Measurements from ENCODE around the gene GATA2. TPM values are rescaled to one million over a fixed set of nuclear protein-coding genes. Genes with fewer than 3 reads are reported as not detected.

GATA2 gene
- total RNA-seq, 1 experiment from 2014 or later: 18.6 TPM

DNA sequence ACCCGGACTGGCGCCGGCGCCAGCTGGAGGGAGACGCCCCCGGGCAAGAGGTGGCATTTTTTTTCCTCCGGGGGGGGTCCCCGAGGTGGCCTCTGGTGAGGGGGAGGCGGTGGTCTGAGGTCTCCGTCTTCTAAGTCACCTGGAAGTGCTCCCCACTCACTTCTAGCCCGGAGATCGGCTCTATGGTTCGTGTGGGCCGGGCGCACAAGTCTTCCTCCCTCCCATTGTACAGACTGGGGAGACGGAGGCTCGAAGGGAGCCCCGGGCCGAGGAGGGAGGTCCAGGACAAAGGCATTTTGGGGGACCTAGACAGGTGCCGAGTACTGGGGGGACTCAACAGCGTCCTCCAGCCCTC lies 4.4 kb downstream of the GATA2 start:
- Histone ChIP-seq H3K9ac (ENCODE audit: low read length) (peak overlapping the region; percentile 82), H3K36me3 (ENCODE audit: control insufficient read depth in 1 of 2, insufficient read depth in 2 of 2, low read length in 2 of 2) (peaks cover 0 to 10% of the 10 kb centered on the region in 2 experiments; a peak in 3 of 4 replicates), H3K9me2 (ENCODE audit: insufficient read depth) (no peaks in the 10 kb centered on the region), H3K27me3 (ENCODE audit: insufficient read depth, low read length) (no peaks in the 10 kb centered on the region), H3K4me1 (ENCODE audit: control insufficient read depth in 1 of 2, insufficient read depth in 2 of 2, low read length in 2 of 2) (peaks cover 7 to 27% of the 10 kb centered on the region in 2 experiments), H3K9me3 (ENCODE audit: control insufficient read depth in 1 of 2, insufficient read depth in 1 of 2, low read depth in 1 of 2, low read length in 2 of 2) (no peaks in the 10 kb centered on the region), H4K20me1 (ENCODE audit: insufficient read depth) (no peaks in the 10 kb centered on the region), H3K4me2 (ENCODE audit: low read length) (peak overlapping the region; percentile 100), H3K79me2 (ENCODE audit: insufficient read depth, low read length) (peaks cover 40% of the 10 kb centered on the region; the same call in 1 of the 2 replicates), H2AFZ (ENCODE audit: low read depth, low read length, poor library complexity, severe bottlenecking) (peak overlapping the region; percentile 80), H3K27ac (ENCODE audit: low read depth, low read length) (peak overlapping the region; percentile 82), H3K4me3 (replicated peaks in 1 of 2; ENCODE audit: low read depth in 1 of 2, low read length in 2 of 2) (peak overlapping the region; percentile 75 to 76)
- RAD21 ChIA-PET (ENCODE audit: low non-redundant PET in 1 of 2, low total read pairs in 2 of 2, uncharacterized antibody in 2 of 2, unreplicated experiment in 2 of 2): no interaction called here
- peak; percentile 23 for ATAC-seq
- CTCF ChIA-PET: interaction anchor here (1.3 kb wide), 1 partner anchor 15 kb away, joined by 3 read pairs; no protein-coding TSS in a partner anchor
- POLR2A ChIA-PET: no interaction called here
- DNase-seq (ENCODE audit: low read depth, low spot score): no peak
- intact Hi-C loops (cut with micrococcal nuclease): loop anchor here (5.0 kb wide), 1 partner anchor 71 kb away; no protein-coding TSS in a partner anchor
- BruUV-seq (replicated peaks): no TSS peak
- TF ChIP-seq ZFX (IDR thresholded peaks at IDR 0.05) (no peak), EZH2phosphoT487 (IDR thresholded peaks at IDR 0.05; ENCODE audit: borderline replicate concordance) (no peak), CBX3 (IDR thresholded peaks at IDR 0.05; ENCODE audit: low read depth) (no peak), EGR1 (IDR thresholded peaks at IDR 0.05; ENCODE audit: low read depth) (no peak)
- TF ChIP-seq, protein P1, sequence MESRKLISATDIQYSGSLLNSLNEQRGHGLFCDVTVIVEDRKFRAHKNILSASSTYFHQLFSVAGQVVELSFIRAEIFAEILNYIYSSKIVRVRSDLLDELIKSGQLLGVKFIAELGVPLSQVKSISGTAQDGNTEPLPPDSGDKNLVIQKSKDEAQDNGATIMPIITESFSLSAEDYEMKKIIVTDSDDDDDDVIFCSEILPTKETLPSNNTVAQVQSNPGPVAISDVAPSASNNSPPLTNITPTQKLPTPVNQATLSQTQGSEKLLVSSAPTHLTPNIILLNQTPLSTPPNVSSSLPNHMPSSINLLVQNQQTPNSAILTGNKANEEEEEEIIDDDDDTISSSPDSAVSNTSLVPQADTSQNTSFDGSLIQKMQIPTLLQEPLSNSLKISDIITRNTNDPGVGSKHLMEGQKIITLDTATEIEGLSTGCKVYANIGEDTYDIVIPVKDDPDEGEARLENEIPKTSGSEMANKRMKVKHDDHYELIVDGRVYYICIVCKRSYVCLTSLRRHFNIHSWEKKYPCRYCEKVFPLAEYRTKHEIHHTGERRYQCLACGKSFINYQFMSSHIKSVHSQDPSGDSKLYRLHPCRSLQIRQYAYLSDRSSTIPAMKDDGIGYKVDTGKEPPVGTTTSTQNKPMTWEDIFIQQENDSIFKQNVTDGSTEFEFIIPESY (IDR thresholded peaks at IDR 0.05; ENCODE audit: extremely low read depth, insufficient replicate concordance, low read length): no peak
